Anterior cingulate cortex (tissue), 58 donors: ENCODE measurements around the gene YWHAQ.
"Not testable (repeated sequence)": the region's sequence is repeated elsewhere in the genome, so short reads cannot be mapped to it uniquely, and the experiment has no call there.

Source experiments
- DNase-seq, 58 donors: peaks; one replicate each; lab custom pipeline; 2025; lab: John Stamatoyannopoulos, UW

Gene YWHAQ

DNA sequence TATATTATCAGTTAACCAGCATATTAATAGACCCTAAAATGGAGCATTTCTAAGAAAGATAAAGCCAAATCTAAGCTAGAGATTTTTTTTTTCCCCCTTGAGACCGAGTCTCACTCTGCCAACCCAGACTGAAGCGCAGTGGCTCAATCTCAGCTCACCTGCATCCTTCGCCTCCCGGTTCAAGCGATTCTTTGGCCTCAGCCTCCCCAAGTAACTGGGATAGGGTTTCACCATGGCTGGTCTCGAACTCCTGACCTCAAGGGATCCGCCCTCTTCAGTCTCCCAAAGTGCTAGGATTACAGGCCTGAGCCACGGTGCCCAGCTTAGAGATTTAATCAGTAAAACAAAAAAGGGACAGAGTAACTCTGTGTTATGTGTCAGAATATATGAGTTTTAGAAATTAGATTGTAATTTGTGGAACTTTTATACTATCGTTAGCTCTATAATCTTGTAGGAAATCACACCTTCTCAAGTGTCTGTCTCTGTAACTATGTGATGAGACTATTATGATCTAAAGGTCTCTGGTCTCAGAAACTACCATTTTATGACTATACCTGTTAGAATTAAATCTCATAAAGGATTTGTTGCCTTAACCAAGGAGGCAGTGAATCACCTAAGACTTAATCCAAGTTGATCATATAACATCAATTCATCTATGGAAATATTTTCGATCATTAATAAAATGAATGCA is 34.0 kb downstream of the YWHAQ start:
- no peak for DNase-seq

DNA sequence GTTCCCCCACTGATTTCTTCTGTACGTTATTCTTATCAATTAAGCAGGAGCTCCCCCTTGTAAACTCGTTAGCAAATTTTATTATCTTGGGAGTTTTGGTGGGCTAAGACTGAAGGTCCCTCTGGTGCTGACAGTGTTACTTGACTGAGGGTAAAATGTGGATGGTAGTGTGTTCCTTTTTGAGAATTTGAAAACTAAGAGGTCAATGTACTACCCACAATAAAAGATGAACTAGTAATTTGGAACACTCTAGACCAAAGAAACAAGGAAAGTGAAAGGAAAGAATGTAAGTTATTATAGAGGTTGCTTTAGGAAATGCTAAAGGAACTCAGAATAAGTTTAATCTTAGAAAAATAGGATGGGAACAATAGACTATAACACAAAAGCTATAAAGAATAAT is 35.1 kb downstream of the YWHAQ start:
- no peak for DNase-seq

DNA sequence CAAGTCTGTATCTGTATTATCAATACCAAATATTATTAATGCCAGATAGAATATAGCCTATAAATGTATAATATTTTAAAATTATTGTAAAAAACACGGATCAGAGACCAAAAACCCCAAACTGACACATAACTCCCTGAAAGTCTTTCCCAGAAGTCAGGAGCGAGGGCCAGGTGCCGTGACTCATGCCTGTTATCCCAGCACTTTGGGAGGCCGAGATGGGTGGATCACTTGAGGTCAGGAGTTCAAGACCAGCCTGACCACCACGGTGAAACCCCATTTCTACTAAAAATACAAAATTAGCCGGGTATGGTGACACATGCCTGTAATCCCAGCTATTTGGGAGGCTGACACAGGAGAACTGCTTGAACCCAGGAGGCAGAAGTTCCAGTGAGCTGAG is 35.5 kb downstream of the YWHAQ start:
- DNase-seq: not testable (repeated sequence)

- DNase-seq: peak in 2 of 58 donors; percentile 3 to 4
These were observed 36.3 kb downstream of the YWHAQ start for GRCh38 chr2:9594366-9595054.

DNA sequence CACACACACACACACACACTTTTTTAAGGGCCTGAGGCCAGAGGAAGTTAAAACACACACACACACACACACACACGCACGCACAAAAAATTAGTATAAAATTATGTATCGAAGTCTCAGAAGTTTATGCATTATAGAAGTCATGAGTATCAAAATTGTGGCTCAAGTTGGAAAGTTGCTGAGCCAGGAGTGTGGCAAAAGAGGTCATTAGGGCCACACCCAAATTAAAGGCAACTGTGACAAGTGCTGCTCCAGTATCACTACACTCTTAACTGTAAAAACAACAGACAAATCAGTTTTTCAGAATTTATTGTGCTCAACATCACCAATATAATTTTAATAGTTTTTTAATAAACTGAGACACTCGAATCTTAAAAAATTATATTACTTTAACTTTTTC is 36.9 kb downstream of the YWHAQ start:
- no peak for DNase-seq

DNA sequence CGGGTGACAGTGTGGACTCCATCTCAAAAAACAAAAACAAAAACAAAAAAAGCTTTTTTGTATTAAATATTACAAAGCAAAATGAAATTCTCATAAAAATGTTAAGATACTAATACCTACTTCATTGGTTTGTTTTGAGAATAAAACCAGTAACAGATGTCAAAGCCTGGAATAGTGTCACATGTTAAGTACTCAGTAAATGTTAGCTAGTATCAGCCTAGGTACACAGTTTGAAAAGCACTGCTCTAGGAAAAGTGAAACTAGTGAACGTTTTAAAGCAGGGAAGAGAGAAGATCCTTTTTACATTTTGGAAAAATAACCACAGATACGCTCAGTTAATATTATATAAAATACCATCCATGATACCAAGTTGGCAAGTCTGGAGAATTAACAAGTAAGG is 38.1 kb downstream of the YWHAQ start:
- no peak for DNase-seq

DNA sequence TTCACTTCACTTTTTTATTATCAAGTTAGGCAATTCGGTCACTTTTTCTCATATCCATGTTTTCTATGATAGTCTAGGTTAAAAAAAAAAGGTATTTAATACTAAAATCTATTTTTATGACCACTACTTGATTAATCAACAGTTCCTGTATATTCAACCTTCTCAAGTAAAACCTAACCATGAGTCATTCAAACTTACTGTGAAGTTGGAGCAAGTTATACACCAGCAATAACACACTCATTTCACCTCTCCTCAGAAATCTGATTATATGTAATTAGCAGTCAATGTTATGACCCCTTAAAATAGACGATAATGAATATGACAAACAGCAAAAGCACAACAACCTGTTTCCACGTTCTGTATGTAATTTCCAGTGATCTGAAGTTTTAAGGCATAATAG is 40.2 kb downstream of the YWHAQ start:
- no peak for DNase-seq

- no peak for DNase-seq
These were observed 44.3 kb downstream of the YWHAQ start for GRCh38 chr2:9586465-9586864.

DNA sequence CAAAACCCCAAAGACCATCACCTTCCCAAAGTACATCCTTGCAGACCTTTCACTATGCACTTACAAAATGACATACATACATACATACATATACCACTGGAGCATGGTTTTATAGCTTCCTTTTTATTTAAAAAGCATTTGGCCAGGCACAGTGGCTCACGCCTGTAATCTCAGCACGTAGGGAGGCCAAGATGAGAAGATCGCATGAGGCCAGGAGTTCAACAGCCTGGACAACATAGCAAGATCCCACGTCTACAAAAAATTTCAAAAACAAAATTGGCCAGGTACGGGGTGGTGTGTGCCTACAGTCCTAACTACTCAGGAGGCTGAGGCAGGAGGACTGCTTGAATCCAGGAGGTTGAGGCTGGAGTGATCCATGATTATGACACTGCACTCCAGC is 45.3 kb downstream of the YWHAQ start:
- DNase-seq: no peak

DNA sequence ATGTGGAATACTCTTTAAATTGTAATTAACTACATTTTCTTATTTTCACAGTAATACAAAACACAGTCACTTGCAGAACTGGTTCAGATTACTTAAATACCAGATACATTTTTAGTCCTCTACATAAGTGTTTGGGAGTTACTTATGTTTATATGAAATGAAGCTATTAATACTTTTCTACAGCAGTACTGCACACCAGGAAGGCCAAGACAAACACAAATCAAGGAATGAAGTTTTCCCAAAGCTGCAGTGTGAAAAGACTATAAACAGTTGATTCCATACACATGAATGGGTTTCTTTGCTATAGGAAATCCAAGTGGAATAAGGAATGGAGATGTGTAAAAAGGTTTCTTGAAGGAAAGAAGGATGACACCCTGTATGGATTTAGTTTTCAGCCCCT is 45.9 kb downstream of the YWHAQ start:
- DNase-seq: not testable (repeated sequence)

GRCh38 chr2:9582624-9583023 is 48.2 kb downstream of the YWHAQ start:
- no peak for DNase-seq

- DNase-seq: no peak
These were observed 52.1 kb downstream of the YWHAQ start for GRCh38 chr2:9578467-9579235.

GRCh38 chr2:9574331-9574730 is 56.5 kb downstream of the YWHAQ start:
- no peak for DNase-seq

DNA sequence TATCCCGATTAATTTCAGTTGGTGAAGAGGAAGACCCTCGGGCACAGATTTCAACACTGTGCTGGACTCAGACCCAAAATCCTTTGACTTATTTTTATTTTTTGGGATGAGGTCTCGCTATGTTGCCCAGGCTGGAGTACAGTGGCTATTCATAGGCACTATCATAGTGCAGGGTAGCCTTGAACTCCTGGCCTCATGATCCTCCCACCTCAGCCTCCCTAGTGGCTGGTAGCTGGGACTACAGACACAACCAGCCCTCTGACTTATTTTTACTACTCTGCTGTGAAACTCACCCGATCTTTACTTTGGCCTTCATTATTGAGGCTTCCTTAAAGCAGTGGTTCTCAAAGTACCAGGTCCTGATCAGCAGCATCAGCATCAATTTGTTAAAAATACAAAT is 57.0 kb downstream of the YWHAQ start:
- no peak for DNase-seq

DNA sequence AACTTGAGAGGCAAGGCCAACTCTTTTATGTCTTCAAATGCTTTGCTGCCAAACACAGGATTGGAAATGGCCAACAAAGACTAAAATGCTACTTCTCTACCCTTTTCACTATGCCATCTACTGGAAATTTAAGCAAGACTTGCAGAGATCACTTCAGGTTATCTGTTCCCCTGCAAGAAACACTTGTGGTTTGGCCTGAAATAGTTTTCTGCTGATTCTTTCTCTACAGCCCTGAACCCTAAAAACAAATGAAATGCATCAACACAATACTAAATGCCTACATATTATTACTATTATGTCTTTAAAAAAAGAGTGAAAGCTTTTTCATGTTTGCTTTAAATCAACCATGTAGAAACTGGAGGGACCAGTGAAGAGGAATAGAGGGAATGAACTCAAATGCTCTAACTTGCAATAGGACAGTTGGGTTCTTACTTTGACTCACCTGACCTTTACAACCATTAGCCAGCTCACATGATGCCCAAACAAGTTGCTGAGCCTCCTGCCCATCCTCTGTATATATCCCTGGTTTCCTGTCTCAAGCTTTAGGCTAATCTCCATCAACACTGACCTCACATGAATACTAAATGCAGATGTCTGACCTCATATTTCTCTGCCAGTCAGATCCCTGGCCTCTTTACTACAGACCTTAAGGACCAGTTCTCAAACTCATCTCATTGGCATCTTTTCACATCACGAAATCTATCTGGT is 57.6 kb downstream of the YWHAQ start:
- DNase-seq: no peak

- no peak for DNase-seq
These were observed 60.4 kb downstream of the YWHAQ start for GRCh38 chr2:9570182-9571060.

- DNase-seq: peak in 32 of 58 donors; percentile 3 to 63 (median 24)
These were observed 65.2 kb downstream of the YWHAQ start for GRCh38 chr2:9565436-9566153.

GRCh38 chr2:9560628-9561027 is 70.2 kb downstream of the YWHAQ start:
- DNase-seq: no peak

DNA sequence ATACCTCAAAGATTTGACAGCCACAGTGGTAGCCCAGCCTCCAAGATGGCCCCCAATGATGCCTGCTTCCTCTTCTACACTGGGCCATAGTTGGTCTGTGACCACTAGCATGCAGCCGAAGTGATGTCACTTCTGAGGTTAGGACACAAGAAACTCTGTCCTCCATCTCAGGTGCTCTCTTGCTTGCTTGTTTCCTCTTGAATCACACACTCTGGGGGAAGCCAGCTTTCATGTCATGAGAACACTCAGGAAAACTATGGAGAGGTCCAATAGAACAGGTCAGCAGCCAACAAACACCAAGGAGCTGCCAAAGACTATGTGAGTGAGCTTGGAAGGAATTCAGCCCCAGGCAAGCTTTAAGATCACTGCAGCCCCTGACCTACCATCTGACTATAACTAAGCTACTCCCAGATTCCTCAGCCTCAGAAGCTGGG is 71.8 kb downstream of the YWHAQ start:
- no peak for DNase-seq
